Spinal cord (tissue), 10 donors: ENCODE measurements around the gene FAR2. TPM values are rescaled to one million over a fixed set of nuclear protein-coding genes. Genes with fewer than 3 reads are reported as not detected.
"Not testable (repeated sequence)": the region's sequence is repeated elsewhere in the genome, so short reads cannot be mapped to it uniquely, and the experiment has no call there.

Experiments
- DNase-seq, 6 donors: peaks; one replicate each; pipeline versions ENCODE4 v3.0.0 to v3.0.0-alpha.2; 2013 to 2015; ENCODE audit warnings: low spot score in 6 of 6, low read depth in 4 of 6
- H3K27ac ChIP-seq: one replicate; pipeline ENCODE4 v1.5.1; 2013; ENCODE audit warnings: low read depth, low read length, control low read depth
- H3K27me3 ChIP-seq: one replicate; pipeline ENCODE4 v1.6.1; 2013; ENCODE audit warnings: low read length; ENCODE audit not compliant: control insufficient read depth, insufficient read depth
- H3K36me3 ChIP-seq: one replicate; pipeline ENCODE4 v1.6.1; 2013; ENCODE audit warnings: low read length; ENCODE audit not compliant: control insufficient read depth, insufficient read depth
- H3K4me1 ChIP-seq: one replicate; pipeline ENCODE4 v1.6.1; 2013; ENCODE audit warnings: low read length; ENCODE audit not compliant: control insufficient read depth, insufficient read depth
- H3K4me3 ChIP-seq: one replicate; pipeline ENCODE4 v1.5.1; 2013; ENCODE audit warnings: low read depth, low read length, control low read depth
- H3K9me3 ChIP-seq: one replicate; pipeline ENCODE4 v1.6.1; 2013; ENCODE audit warnings: low read length; ENCODE audit not compliant: control insufficient read depth, insufficient read depth
- WGBS: methylation state at CpG from one replicate; pipeline ENCODE4 v1.1.5; 2013; ENCODE audit warnings: missing lambda C conversion rate; ENCODE audit not compliant: insufficient coverage; 5-methylcytosine and 5-hydroxymethylcytosine counted together
- polyA plus RNA-seq, 2 donors: library from polyadenylated mRNA; unstranded; fragments of 120-200 nt; gene quantifications; one replicate each; pipeline ENCODE4 v1.2.1, GENCODE V29; 2013; ENCODE audit not compliant: insufficient read length in 2 of 2
- total RNA-seq, 2 donors: library from RNA; depleted of rRNA in 1 of 2; stranded (reverse); fragments of 120-200 nt in 1 of 2; fragments of >200 nt in 1 of 2; gene quantifications; one replicate each; pipeline versions ENCODE4 v1.2.3 to v1.2.4, GENCODE V29; 2013 to 2014
- donor health status: healthy.

FAR2 gene
- total and polyA plus RNA-seq, 4 donors = 11.4 to 33.2 (median 25.8) TPM

GRCh38 chr12:29281371-29282005 is 132.4 kb downstream of the FAR2 start:
- WGBS = 32% methylated on average over 4 of the region's 5 CpGs
- Histone ChIP-seq H3K4me3 (no peak overlapping the region), H3K9me3 (no peaks in the 10 kb centered on the region)

GRCh38 chr12:29282031-29282816 is 133.1 kb downstream of the FAR2 start:
- Histone ChIP-seq H3K27ac (no peak overlapping the region), H3K36me3 (no peaks in the 10 kb centered on the region), H3K9me3 (no peaks in the 10 kb centered on the region), H3K4me1 (no peaks in the 10 kb centered on the region), H3K4me3 (no peak overlapping the region), H3K27me3 (no peaks in the 10 kb centered on the region)
- peak in 1 of 6 donors; percentile 11 for DNase-seq
- WGBS = no CpG with 5 or more reads among the region's 2 CpGs

More at GRCh38 chr12:29281371-29282005, 132.4 kb downstream of the FAR2 start:
- H3K36me3 ChIP-seq = no peaks in the 10 kb centered on the region
- peak in 1 of 6 donors; percentile 6 for DNase-seq
- H3K27me3 ChIP-seq = no peaks in the 10 kb centered on the region
- H3K4me1 ChIP-seq = no peaks in the 10 kb centered on the region
- H3K27ac ChIP-seq = no peak overlapping the region

DNA sequence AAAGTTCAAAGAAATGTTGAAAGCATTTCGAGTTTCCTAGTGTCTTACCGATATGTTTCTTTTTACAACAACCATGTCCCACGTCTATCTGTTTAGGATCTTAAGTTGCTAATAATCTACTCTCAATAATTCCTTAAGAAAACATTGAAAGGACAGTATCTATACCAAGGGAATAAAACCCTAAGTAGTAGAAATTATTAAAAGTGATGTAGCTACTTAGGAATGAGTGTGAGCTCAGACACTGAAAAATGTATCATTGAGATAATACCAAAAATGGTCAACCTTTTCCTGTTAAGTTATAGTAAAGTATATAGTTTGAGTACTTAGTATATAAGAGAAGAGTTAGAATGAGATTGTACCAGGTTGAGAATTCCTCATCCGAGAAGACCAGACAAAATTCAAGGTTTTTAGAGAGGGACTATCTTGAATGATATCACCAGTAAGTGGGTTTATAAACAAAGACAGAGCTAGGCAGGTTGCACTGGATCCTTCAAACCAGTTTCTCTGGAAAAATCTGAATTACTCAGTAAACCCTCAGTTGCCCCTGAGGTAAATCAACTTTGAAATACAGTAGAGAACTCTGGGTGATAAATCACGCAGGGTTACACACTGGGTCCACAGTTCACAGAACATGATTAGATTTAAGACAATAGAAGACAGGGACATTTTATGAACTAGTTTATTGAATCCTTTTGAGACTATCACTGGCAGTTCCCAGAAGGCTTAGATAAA is 135.1 kb downstream of the FAR2 start:
- Histone ChIP-seq H3K36me3 (no peaks in the 10 kb centered on the region), H3K27ac (no peak overlapping the region), H3K4me3 (no peak overlapping the region), H3K9me3 (peaks cover 2% of the 10 kb centered on the region), H3K4me1 (no peaks in the 10 kb centered on the region), H3K27me3 (no peaks in the 10 kb centered on the region)
- DNase-seq = no peak
- WGBS = no CpG with 5 or more reads among the region's 5 CpGs

- Histone ChIP-seq H3K27me3 (no peaks in the 10 kb centered on the region), H3K4me3 (no peak overlapping the region), H3K4me1 (no peaks in the 10 kb centered on the region), H3K27ac (no peak overlapping the region), H3K9me3 (peaks cover 4% of the 10 kb centered on the region), H3K36me3 (no peaks in the 10 kb centered on the region)
- WGBS = no CpG with 5 or more reads among the region's 3 CpGs
- DNase-seq = peak in 1 of 6 donors; percentile 8
Measured at GRCh38 chr12:29286081-29286790, 137.2 kb downstream of the FAR2 start.

GRCh38 chr12:29287622-29288021 is 138.5 kb downstream of the FAR2 start:
- Histone ChIP-seq H3K4me1 (no peaks in the 10 kb centered on the region), H3K4me3 (no peak overlapping the region), H3K27me3 (no peaks in the 10 kb centered on the region), H3K27ac (no peak overlapping the region), H3K36me3 (no peaks in the 10 kb centered on the region), H3K9me3 (peaks cover 4% of the 10 kb centered on the region)
- DNase-seq = no peak
- WGBS = no CpG with 5 or more reads among the region's 1 CpG

- Histone ChIP-seq H3K4me1 (no peaks in the 10 kb centered on the region), H3K27me3 (no peaks in the 10 kb centered on the region), H3K36me3 (no peaks in the 10 kb centered on the region), H3K27ac (no peak overlapping the region), H3K9me3 (peaks cover 4% of the 10 kb centered on the region), H3K4me3 (no peak overlapping the region)
- DNase-seq = no peak
Measured at GRCh38 chr12:29288031-29288430, 139.0 kb downstream of the FAR2 start.

DNA sequence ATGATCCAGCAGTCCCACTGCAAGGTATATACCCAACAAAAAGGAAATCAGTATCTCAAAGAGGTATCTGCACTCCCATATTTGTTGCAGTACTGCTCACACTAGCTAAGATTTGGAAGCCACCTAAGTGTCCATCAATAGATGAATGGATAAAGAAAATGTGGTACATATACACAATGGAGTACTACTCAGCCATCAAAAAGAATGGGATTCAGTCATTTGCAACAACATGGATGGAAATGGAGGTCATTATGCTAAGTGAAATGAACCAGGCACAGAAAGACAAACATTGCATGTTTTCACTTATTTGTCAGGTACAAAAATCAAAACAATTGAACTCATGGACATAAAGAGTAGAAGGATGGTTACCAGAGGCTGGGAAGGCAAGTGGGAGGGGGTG is 141.4 kb downstream of the FAR2 start:
- H3K27me3 ChIP-seq, DNase-seq, H3K9me3 ChIP-seq, H3K27ac ChIP-seq, H3K36me3 ChIP-seq, H3K4me3 ChIP-seq, H3K4me1 ChIP-seq: not testable (repeated sequence)

- H3K36me3 ChIP-seq = no peaks in the 10 kb centered on the region
- H3K27me3 ChIP-seq = no peaks in the 10 kb centered on the region
- no peak for DNase-seq
- 88% methylated on average over 2 of the region's 3 CpGs for WGBS
- no peaks in the 10 kb centered on the region for H3K4me1 ChIP-seq
- no peak overlapping the region for H3K4me3 ChIP-seq
- H3K27ac ChIP-seq = no peak overlapping the region
- peaks cover 4% of the 10 kb centered on the region for H3K9me3 ChIP-seq
Measured at GRCh38 chr12:29291226-29291625, 142.1 kb downstream of the FAR2 start.

DNA sequence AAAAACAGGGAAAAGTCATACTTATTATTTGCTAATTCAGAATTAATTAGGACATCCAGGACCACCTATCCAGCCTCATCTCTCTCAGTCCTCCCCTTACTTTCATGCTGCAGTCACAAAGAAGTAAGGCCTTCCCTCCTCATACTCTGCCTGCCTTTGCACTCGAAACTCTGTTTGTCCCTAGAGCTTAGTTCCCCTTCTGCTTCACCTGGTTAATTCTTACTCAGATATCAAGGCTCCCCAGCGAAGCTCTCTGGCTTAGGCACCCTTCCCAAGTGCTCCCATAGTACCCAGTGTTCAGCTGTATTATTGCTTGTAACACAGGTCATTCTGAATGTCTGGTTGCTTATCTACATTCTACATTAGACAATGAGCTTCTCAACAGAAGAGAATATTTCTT is 150.6 kb downstream of the FAR2 start:
- H3K27me3 ChIP-seq = no peaks in the 10 kb centered on the region
- H3K27ac ChIP-seq = no peak overlapping the region
- H3K36me3 ChIP-seq = no peaks in the 10 kb centered on the region
- WGBS = 17% methylated on average over 2 of the region's 2 CpGs
- no peaks in the 10 kb centered on the region for H3K4me1 ChIP-seq
- no peak for DNase-seq
- no peak overlapping the region for H3K4me3 ChIP-seq
- H3K9me3 ChIP-seq = no peaks in the 10 kb centered on the region
